Mucosa of rectum (tissue), 2 donors: Measurements from ENCODE around the gene GPR37L1.
A peak's percentile ranks its signal among the peaks of the same experiment; 100 is the strongest.
"Not testable (repeated sequence)": the region's sequence is repeated elsewhere in the genome, so short reads cannot be mapped to it uniquely, and the experiment has no call there.

Experiments used
- H3K27ac ChIP-seq, 2 donors: one replicate each; pipeline ENCODE4 v1.7.0; 2013; ENCODE audit warnings: inconsistent platforms in 2 of 2, low read depth in 2 of 2, low read length in 2 of 2
- H3K27me3 ChIP-seq, 2 donors: one replicate each; pipeline ENCODE4 v1.7.0; 2013; ENCODE audit warnings: low read length in 2 of 2; ENCODE audit not compliant: control insufficient read depth in 2 of 2, insufficient read depth in 2 of 2
- H3K36me3 ChIP-seq, 2 donors: one replicate each; pipeline ENCODE4 v1.7.0; 2013; ENCODE audit warnings: low read length in 2 of 2; ENCODE audit not compliant: control insufficient read depth in 2 of 2, insufficient read depth in 2 of 2
- H3K4me1 ChIP-seq, 2 donors: one replicate each; pipeline ENCODE4 v1.7.0; 2013; ENCODE audit warnings: low read length in 2 of 2, mild to moderate bottlenecking in 1 of 2; ENCODE audit not compliant: control insufficient read depth in 2 of 2, insufficient read depth in 2 of 2
- H3K4me3 ChIP-seq, 2 donors: one replicate each; pipeline ENCODE4 v1.7.0; 2013; ENCODE audit warnings: low read length in 2 of 2
- H3K9ac ChIP-seq, 2 donors: one replicate each; pipeline ENCODE4 v1.7.0; 2013; ENCODE audit warnings: low read length in 2 of 2, low read depth in 1 of 2, mild to moderate bottlenecking in 1 of 2
- H3K9me3 ChIP-seq, 2 donors: one replicate each; pipeline ENCODE4 v1.7.0; 2013; ENCODE audit warnings: low read length in 2 of 2; ENCODE audit not compliant: control insufficient read depth in 2 of 2
- donor health status: healthy.
- donor health status: Normal muscosa, but diverticular disease.

The GPR37L1 gene

GRCh38 chr1:202133001-202133400 lies 10.3 kb downstream of the GPR37L1 start:
- H3K4me3 ChIP-seq: no peak overlapping the region
- peak overlapping the region in 1 of 2 donors; percentile 37 for H3K9ac ChIP-seq
- H3K36me3 ChIP-seq: peaks cover 9 to 37% of the 10 kb centered on the region in 2 donors
- peaks cover 5 to 9% of the 10 kb centered on the region in 2 donors for H3K4me1 ChIP-seq
- H3K9me3 ChIP-seq: no peaks in the 10 kb centered on the region
- H3K27me3 ChIP-seq: no peaks in the 10 kb centered on the region
- H3K27ac ChIP-seq: peak overlapping the region; percentile 37 to 64

- no peak overlapping the region for H3K4me3 ChIP-seq
- no peak overlapping the region for H3K9ac ChIP-seq
- no peaks in the 10 kb centered on the region for H3K27me3 ChIP-seq
- peaks cover 10 to 41% of the 10 kb centered on the region in 2 donors for H3K36me3 ChIP-seq
- H3K9me3 ChIP-seq: no peaks in the 10 kb centered on the region
- H3K4me1 ChIP-seq: peaks cover 5 to 9% of the 10 kb centered on the region in 2 donors
- H3K27ac ChIP-seq: no peak overlapping the region
Measured at GRCh38 chr1:202133496-202133895, 10.8 kb downstream of the GPR37L1 start.

GRCh38 chr1:202133989-202134388 lies 11.3 kb downstream of the GPR37L1 start:
- H3K27ac ChIP-seq: no peak overlapping the region
- peaks cover 12 to 41% of the 10 kb centered on the region in 2 donors for H3K36me3 ChIP-seq
- H3K9ac ChIP-seq: no peak overlapping the region
- no peaks in the 10 kb centered on the region for H3K27me3 ChIP-seq
- no peaks in the 10 kb centered on the region for H3K9me3 ChIP-seq
- H3K4me3 ChIP-seq: no peak overlapping the region
- H3K4me1 ChIP-seq: peaks cover 5 to 9% of the 10 kb centered on the region in 2 donors

GRCh38 chr1:202134645-202135172 lies 12.0 kb downstream of the GPR37L1 start:
- Histone ChIP-seq H3K27me3 (no peaks in the 10 kb centered on the region), H3K4me1 (peaks cover 5 to 9% of the 10 kb centered on the region in 2 donors), H3K4me3 (no peak overlapping the region), H3K27ac (no peak overlapping the region), H3K9ac (no peak overlapping the region), H3K36me3 (peaks cover 12 to 41% of the 10 kb centered on the region in 2 donors), H3K9me3 (no peaks in the 10 kb centered on the region)

- Histone ChIP-seq H3K9me3 (no peaks in the 10 kb centered on the region), H3K36me3 (peaks cover 12 to 41% of the 10 kb centered on the region in 2 donors), H3K27ac (no peak overlapping the region), H3K4me1 (peaks cover 5 to 9% of the 10 kb centered on the region in 2 donors), H3K27me3 (no peaks in the 10 kb centered on the region), H3K9ac (no peak overlapping the region), H3K4me3 (no peak overlapping the region)
Measured at GRCh38 chr1:202135221-202135721, 12.6 kb downstream of the GPR37L1 start.

- Histone ChIP-seq H3K36me3 (peaks cover 5 to 11% of the 10 kb centered on the region in 2 donors), H3K27ac (no peak overlapping the region), H3K4me3 (no peak overlapping the region), H3K27me3 (no peaks in the 10 kb centered on the region), H3K9ac (no peak overlapping the region), H3K9me3 (no peaks in the 10 kb centered on the region), H3K4me1 (peaks cover 12 to 14% of the 10 kb centered on the region in 2 donors)
Measured at GRCh38 chr1:202140833-202141232, 18.1 kb downstream of the GPR37L1 start.

GRCh38 chr1:202141468-202141867 lies 18.8 kb downstream of the GPR37L1 start:
- peaks cover 12 to 14% of the 10 kb centered on the region in 2 donors for H3K4me1 ChIP-seq
- not testable (repeated sequence) for H3K9me3 ChIP-seq, H3K27me3 ChIP-seq, H3K9ac ChIP-seq, H3K4me3 ChIP-seq, H3K27ac ChIP-seq
- peaks cover 5 to 10% of the 10 kb centered on the region in 2 donors for H3K36me3 ChIP-seq

GRCh38 chr1:202143011-202143767 lies 20.5 kb downstream of the GPR37L1 start:
- peaks cover 12 to 14% of the 10 kb centered on the region in 2 donors for H3K4me1 ChIP-seq
- peak overlapping the region; percentile 53 to 75 for H3K27ac ChIP-seq
- peak overlapping the region; percentile 73 to 90 for H3K9ac ChIP-seq
- H3K36me3 ChIP-seq: peaks cover 2 to 3% of the 10 kb centered on the region in 2 donors
- no peaks in the 10 kb centered on the region for H3K9me3 ChIP-seq
- peak overlapping the region; percentile 65 to 89 for H3K4me3 ChIP-seq
- no peaks in the 10 kb centered on the region for H3K27me3 ChIP-seq

GRCh38 chr1:202143768-202144401 lies 21.2 kb downstream of the GPR37L1 start:
- Histone ChIP-seq H3K27me3 (no peaks in the 10 kb centered on the region), H3K4me1 (peaks cover 12 to 14% of the 10 kb centered on the region in 2 donors), H3K4me3 (peak overlapping the region; percentile 65 to 89), H3K9me3 (no peaks in the 10 kb centered on the region), H3K27ac (peak overlapping the region; percentile 53 to 75), H3K9ac (peak overlapping the region; percentile 73 to 90), H3K36me3 (no peaks in the 10 kb centered on the region)
